GF-D8 (cell line): Measurements from ENCODE around the gene MYO18B.

Experiments
- DNase-seq: peaks from one replicate; lab custom pipeline; 2025; lab: John Stamatoyannopoulos, UW

Gene MYO18B

GRCh38 chr22:25749420-25750169 is 7.6 kb downstream of the MYO18B start:
- no peak for DNase-seq

- DNase-seq = no peak
These were observed 8.7 kb downstream of the MYO18B start for GRCh38 chr22:25750569-25751173.

GRCh38 chr22:25751174-25751581 is 9.2 kb downstream of the MYO18B start:
- no peak for DNase-seq

- DNase-seq = no peak
These were observed 10.7 kb downstream of the MYO18B start for GRCh38 chr22:25752615-25753214.

- DNase-seq = no peak
These were observed 11.3 kb downstream of the MYO18B start for GRCh38 chr22:25753252-25753651.

- no peak for DNase-seq
These were observed 12.7 kb downstream of the MYO18B start for GRCh38 chr22:25754527-25755202.

- no peak for DNase-seq
These were observed 15.7 kb downstream of the MYO18B start for GRCh38 chr22:25757686-25758085.

- no peak for DNase-seq
These were observed 16.3 kb downstream of the MYO18B start for GRCh38 chr22:25758316-25758715.

- DNase-seq = peak; percentile 65
These were observed 17.8 kb downstream of the MYO18B start for GRCh38 chr22:25759825-25760231.

- no peak for DNase-seq
These were observed 18.3 kb downstream of the MYO18B start for GRCh38 chr22:25760294-25760693.

- DNase-seq = no peak
These were observed 19.0 kb downstream of the MYO18B start for GRCh38 chr22:25760848-25761595.

GRCh38 chr22:25762147-25762546 is 20.2 kb downstream of the MYO18B start:
- DNase-seq = no peak

GRCh38 chr22:25763239-25763777 is 21.3 kb downstream of the MYO18B start:
- DNase-seq = no peak

GRCh38 chr22:25764270-25765015 is 22.5 kb downstream of the MYO18B start:
- DNase-seq = no peak

GRCh38 chr22:25765016-25765367 is 23.0 kb downstream of the MYO18B start:
- DNase-seq = no peak

- no peak for DNase-seq
These were observed 23.8 kb downstream of the MYO18B start for GRCh38 chr22:25765801-25766200.

- DNase-seq = no peak
These were observed 24.4 kb downstream of the MYO18B start for GRCh38 chr22:25766418-25766817.

- DNase-seq = no peak
These were observed 28.3 kb downstream of the MYO18B start for GRCh38 chr22:25770333-25770732.

- no peak for DNase-seq
These were observed 30.3 kb downstream of the MYO18B start for GRCh38 chr22:25772288-25772687.

- no peak for DNase-seq
These were observed 32.6 kb downstream of the MYO18B start for GRCh38 chr22:25774575-25775026.

- no peak for DNase-seq
These were observed 33.5 kb downstream of the MYO18B start for GRCh38 chr22:25775531-25775930.
